Measurements from ENCODE around the gene MYBPC1.

The MYBPC1 gene

DNA sequence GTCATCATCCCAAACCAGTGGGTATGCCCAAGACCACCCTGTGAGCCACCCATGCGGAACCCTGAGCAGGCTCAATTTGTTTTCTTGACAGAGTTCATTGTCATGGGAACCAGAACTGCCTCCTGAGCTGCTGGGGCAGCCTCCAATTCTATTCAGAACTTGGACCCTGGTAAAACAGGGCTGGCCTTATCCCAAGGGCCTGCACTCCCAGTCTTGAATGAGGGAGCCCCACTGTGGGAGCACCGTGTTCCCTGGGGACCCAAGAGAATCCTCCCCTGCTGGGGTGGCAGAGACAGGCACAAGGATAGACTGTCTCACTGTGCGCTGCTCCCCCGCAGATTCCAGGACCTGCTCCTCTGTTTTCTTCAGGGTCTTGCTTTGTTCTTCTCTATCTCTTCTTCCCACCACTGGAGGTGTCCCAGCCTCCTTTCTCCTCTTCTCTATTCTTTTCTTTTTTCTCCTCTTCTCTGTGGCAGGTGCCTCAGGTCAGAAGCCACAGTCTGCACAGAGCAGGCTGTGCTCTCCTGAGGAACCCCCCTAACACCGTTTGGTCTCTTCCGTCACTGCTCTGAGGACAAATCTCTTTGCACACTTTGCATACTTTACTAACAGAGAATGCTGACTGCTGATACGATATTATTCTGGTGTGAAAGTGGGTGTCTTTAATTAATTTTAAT is 71.4 kb downstream of the MYBPC1 start:
- TF ChIP-seq, protein P1, sequence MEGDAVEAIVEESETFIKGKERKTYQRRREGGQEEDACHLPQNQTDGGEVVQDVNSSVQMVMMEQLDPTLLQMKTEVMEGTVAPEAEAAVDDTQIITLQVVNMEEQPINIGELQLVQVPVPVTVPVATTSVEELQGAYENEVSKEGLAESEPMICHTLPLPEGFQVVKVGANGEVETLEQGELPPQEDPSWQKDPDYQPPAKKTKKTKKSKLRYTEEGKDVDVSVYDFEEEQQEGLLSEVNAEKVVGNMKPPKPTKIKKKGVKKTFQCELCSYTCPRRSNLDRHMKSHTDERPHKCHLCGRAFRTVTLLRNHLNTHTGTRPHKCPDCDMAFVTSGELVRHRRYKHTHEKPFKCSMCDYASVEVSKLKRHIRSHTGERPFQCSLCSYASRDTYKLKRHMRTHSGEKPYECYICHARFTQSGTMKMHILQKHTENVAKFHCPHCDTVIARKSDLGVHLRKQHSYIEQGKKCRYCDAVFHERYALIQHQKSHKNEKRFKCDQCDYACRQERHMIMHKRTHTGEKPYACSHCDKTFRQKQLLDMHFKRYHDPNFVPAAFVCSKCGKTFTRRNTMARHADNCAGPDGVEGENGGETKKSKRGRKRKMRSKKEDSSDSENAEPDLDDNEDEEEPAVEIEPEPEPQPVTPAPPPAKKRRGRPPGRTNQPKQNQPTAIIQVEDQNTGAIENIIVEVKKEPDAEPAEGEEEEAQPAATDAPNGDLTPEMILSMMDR (conservative IDR thresholded peaks at IDR 0.05; ENCODE audit: low read depth, low read length): no peak
- H3K27me3 ChIP-seq (ENCODE audit: insufficient read depth, low read depth): no peaks in the 10 kb centered on the region
- no peak overlapping the region for H3K4me2 ChIP-seq
- H2AFZ ChIP-seq (ENCODE audit: low read depth): no peak overlapping the region
- no peak overlapping the region for H3K4me3 ChIP-seq (IDR thresholded peaks at IDR 0.05; ENCODE audit: insufficient read depth, low read depth, low read length)
- no peaks in the 10 kb centered on the region for H3K79me2 ChIP-seq (ENCODE audit: insufficient read depth, low read depth)
- no peak overlapping the region for H3K9ac ChIP-seq
- H3K27ac ChIP-seq: no peak overlapping the region
- no peaks in the 10 kb centered on the region for H3K4me1 ChIP-seq (ENCODE audit: low read depth, poor library complexity, severe bottlenecking)
- H3K36me3 ChIP-seq (ENCODE audit: insufficient read depth): no peaks in the 10 kb centered on the region
- no peaks in the 10 kb centered on the region for H4K20me1 ChIP-seq (ENCODE audit: insufficient read depth)

DNA sequence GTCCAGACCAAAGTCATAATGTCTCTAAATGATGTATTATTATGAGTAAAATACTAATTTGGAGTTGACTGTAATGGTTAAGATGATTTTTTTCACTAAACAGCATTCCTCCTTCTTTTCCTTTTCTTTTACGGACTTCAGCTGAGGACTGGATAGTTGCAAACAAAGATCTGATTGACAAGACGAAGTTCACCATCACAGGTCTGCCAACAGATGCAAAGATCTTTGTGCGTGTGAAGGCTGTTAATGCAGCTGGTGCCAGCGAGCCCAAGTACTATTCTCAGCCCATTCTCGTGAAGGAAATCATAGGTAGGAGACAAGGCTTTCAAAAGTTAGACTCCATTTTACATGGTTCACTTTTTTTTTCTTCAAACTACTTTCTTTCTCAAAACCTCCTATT is 72.8 kb downstream of the MYBPC1 start:
- H3K4me3 ChIP-seq (IDR thresholded peaks at IDR 0.05; ENCODE audit: insufficient read depth, low read depth, low read length): no peak overlapping the region
- H4K20me1 ChIP-seq (ENCODE audit: insufficient read depth): no peaks in the 10 kb centered on the region
- H3K27ac ChIP-seq: no peak overlapping the region
- H3K79me2 ChIP-seq (ENCODE audit: insufficient read depth, low read depth): no peaks in the 10 kb centered on the region
- H3K4me2 ChIP-seq: no peak overlapping the region
- no peaks in the 10 kb centered on the region for H3K27me3 ChIP-seq (ENCODE audit: insufficient read depth, low read depth)
- no peak overlapping the region for H3K9ac ChIP-seq
- TF ChIP-seq, protein P1 (conservative IDR thresholded peaks at IDR 0.05; ENCODE audit: low read depth, low read length): no peak
- H3K36me3 ChIP-seq (ENCODE audit: insufficient read depth): no peaks in the 10 kb centered on the region
- H2AFZ ChIP-seq (ENCODE audit: low read depth): no peak overlapping the region
- H3K4me1 ChIP-seq (ENCODE audit: low read depth, poor library complexity, severe bottlenecking): no peaks in the 10 kb centered on the region

DNA sequence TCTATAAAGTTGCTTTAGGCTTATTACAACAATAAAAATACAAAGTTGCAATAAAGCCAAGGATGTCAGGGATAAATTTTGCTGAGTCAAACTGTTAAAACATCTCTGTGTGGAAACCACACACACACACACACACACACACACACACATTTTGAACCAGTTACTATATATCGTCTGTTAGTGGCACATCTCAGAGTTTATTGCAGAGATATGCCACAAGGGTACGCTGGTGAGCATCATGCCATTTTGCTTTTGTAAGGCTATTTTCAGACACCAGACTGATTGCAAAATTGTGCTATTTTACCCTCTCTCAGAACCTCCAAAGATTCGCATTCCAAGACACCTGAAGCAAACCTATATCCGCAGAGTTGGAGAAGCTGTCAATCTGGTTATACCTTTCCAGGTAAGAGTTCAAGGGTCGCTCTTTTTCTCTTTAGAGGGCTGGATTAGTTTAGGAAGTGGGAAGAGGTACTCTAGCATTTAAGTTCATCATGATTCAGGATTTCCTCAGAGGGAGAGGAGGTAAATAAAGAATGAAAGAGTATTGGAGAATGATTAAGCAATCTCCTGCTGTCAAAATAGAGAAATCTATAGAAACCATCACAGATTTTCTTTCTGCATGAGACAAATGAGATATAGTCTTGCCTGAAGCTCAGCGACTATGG is 75.4 kb downstream of the MYBPC1 start:
- H4K20me1 ChIP-seq (ENCODE audit: insufficient read depth): no peaks in the 10 kb centered on the region
- no peak overlapping the region for H3K27ac ChIP-seq
- H2AFZ ChIP-seq (ENCODE audit: low read depth): no peak overlapping the region
- H3K4me3 ChIP-seq (IDR thresholded peaks at IDR 0.05; ENCODE audit: insufficient read depth, low read depth, low read length): no peak overlapping the region
- H3K4me2 ChIP-seq: no peak overlapping the region
- no peaks in the 10 kb centered on the region for H3K27me3 ChIP-seq (ENCODE audit: insufficient read depth, low read depth)
- H3K36me3 ChIP-seq (ENCODE audit: insufficient read depth): no peaks in the 10 kb centered on the region
- no peak overlapping the region for H3K9ac ChIP-seq
- H3K4me1 ChIP-seq (ENCODE audit: low read depth, poor library complexity, severe bottlenecking): no peaks in the 10 kb centered on the region
- H3K79me2 ChIP-seq (ENCODE audit: insufficient read depth, low read depth): no peaks in the 10 kb centered on the region
- TF ChIP-seq, protein P1 (conservative IDR thresholded peaks at IDR 0.05; ENCODE audit: low read depth, low read length): peak; percentile 34; the same call in 1 of the 2 replicates

DNA sequence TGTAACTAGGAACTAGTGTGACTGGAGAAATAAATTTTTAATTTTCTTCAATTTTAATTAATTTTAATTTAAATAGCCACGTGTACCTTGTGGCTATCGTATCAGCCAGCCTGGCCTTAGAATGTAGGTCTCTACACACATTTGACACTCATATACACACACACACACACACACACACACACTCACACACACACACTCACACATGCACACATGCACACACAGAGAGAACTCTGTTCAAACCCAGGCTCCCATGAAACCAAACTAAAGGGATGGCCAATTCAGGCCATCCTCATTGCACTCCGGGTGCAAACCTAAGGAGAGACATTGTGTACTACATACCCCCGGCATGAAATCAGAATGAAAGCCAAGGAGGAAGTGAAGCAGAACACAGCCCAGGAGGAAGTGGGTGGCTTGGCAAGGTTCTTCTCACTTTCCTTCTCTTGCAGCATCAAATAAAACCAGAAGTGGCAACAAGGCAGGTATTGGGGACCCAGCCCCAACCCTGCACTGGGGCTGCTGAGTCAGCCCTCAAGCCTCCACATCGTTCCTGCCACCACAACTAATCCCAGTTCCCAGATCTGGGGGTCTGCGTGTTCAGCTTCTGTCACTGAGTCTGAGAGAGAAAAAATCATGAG is 76.5 kb downstream of the MYBPC1 start:
- Histone ChIP-seq H3K4me1 (ENCODE audit: low read depth, poor library complexity, severe bottlenecking) (no peaks in the 10 kb centered on the region), H3K4me2 (no peak overlapping the region), H3K36me3 (ENCODE audit: insufficient read depth) (no peaks in the 10 kb centered on the region), H3K27me3 (ENCODE audit: insufficient read depth, low read depth) (no peaks in the 10 kb centered on the region), H3K4me3 (IDR thresholded peaks at IDR 0.05; ENCODE audit: insufficient read depth, low read depth, low read length) (no peak overlapping the region), H4K20me1 (ENCODE audit: insufficient read depth) (no peaks in the 10 kb centered on the region), H2AFZ (ENCODE audit: low read depth) (no peak overlapping the region), H3K27ac (no peak overlapping the region), H3K79me2 (ENCODE audit: insufficient read depth, low read depth) (no peaks in the 10 kb centered on the region), H3K9ac (no peak overlapping the region)
- TF ChIP-seq, protein P1 (conservative IDR thresholded peaks at IDR 0.05; ENCODE audit: low read depth, low read length): no peak
